IMR-90 (cell line): Measurements from ENCODE around the gene MECR. TPM values are rescaled to one million over a fixed set of nuclear protein-coding genes. Genes with fewer than 3 reads are reported as not detected.

ENCODE experiments used
- ATAC-seq: fragments of 200-7000 bp; cut with Tn5 transposase; 2 replicates; pipeline ENCODE4 v1.9.1; 2020; ENCODE audit warnings: low read depth, mild to moderate bottlenecking, moderate library complexity
- BruUV-seq: library from RNA; stranded (reverse); fragments of 400-500 nt; replicated peaks from 2 replicates; lab custom pipeline; 2021; lab: Mats Ljungman, UMichigan
- CTCF ChIA-PET: fragments of 300-600 bp; formaldehyde crosslinking; extraction: SDS; loops from one replicate; lab custom pipeline; 2021; ENCODE audit warnings: antibody characterized with exemption; lab: Yijun Ruan, JAX
- POLR2A ChIA-PET: fragments of 300-600 bp; sonication (Branson Sonifier 250); formaldehyde crosslinking; loops from one replicate; lab custom pipeline; 2022; ENCODE audit warnings: antibody characterized with exemption; ENCODE audit not compliant: unreplicated experiment; lab: Charles Lee
- DNase-seq: peaks from one replicate; pipeline ENCODE4 v3.0.0; 2013
- H2AFZ ChIP-seq: replicated peaks from 2 replicates; pipeline ENCODE3; 2013; ENCODE audit warnings: low read length, mild to moderate bottlenecking; ENCODE audit not compliant: poor library complexity
- H2AK5ac ChIP-seq: 2 replicates; pipeline ENCODE4 v1.6.1; 2013; ENCODE audit warnings: low read depth, low read length, inconsistent platforms
- H2AK9ac ChIP-seq: replicated peaks from 2 replicates; pipeline ENCODE3; 2013; ENCODE audit warnings: mild to moderate bottlenecking, low read depth, low read length, moderate library complexity; ENCODE audit not compliant: poor library complexity
- H2BK120ac ChIP-seq: 2 replicates; pipeline ENCODE4 v1.6.1; 2013; ENCODE audit warnings: low read depth, low read length, inconsistent platforms
- H2BK15ac ChIP-seq: 3 replicates; pipeline ENCODE4 v1.6.1; 2013; ENCODE audit warnings: low read depth, low read length, inconsistent platforms
- H2BK20ac ChIP-seq: 2 replicates; pipeline ENCODE4 v1.6.1; 2013; ENCODE audit warnings: low read depth, mild to moderate bottlenecking, inconsistent platforms, low read length, moderate library complexity
- H2BK5ac ChIP-seq: 2 replicates; pipeline ENCODE4 v1.6.1; 2013; ENCODE audit warnings: mild to moderate bottlenecking, low read depth, low read length, inconsistent platforms; ENCODE audit not compliant: poor library complexity, severe bottlenecking
- H3K14ac ChIP-seq: replicated peaks from 2 replicates; pipeline ENCODE4 v1.6.1; 2013; ENCODE audit warnings: low read depth, low read length, inconsistent platforms
- H3K18ac ChIP-seq: 2 replicates; pipeline ENCODE4 v1.6.1; 2013; ENCODE audit warnings: low read depth, low read length, control low read depth
- H3K23ac ChIP-seq: 2 replicates; pipeline ENCODE4 v1.6.1; 2013; ENCODE audit warnings: low read depth, low read length, inconsistent platforms
- H3K27ac ChIP-seq: 2 replicates; pipeline ENCODE4 v1.5.1; 2013; ENCODE audit warnings: mild to moderate bottlenecking, control low read depth, low read length; ENCODE audit not compliant: insufficient read depth
- H3K27me3 ChIP-seq: 2 replicates; pipeline ENCODE4 v1.6.1; 2013; ENCODE audit warnings: low read length; ENCODE audit not compliant: control insufficient read depth, insufficient read depth
- H3K36me3 ChIP-seq: 2 replicates; pipeline ENCODE4 v1.6.1; 2013; ENCODE audit warnings: low read length, mixed read lengths; ENCODE audit not compliant: control insufficient read depth, insufficient read depth
- H3K4ac ChIP-seq: 2 replicates; pipeline ENCODE4 v1.6.1; 2013; ENCODE audit warnings: low read depth, low read length, inconsistent platforms
- H3K4me1 ChIP-seq: 2 replicates; pipeline ENCODE4 v1.6.1; 2013; ENCODE audit warnings: low read length, mixed read lengths; ENCODE audit not compliant: control insufficient read depth, insufficient read depth
- H3K4me2 ChIP-seq: 2 replicates; pipeline ENCODE4 v1.6.1; 2013; ENCODE audit warnings: low read depth, mild to moderate bottlenecking, control low read depth, low read length, moderate library complexity
- H3K4me3 ChIP-seq: 2 replicates; pipeline ENCODE4 v1.5.1; 2013; ENCODE audit warnings: low read depth, mild to moderate bottlenecking, control low read depth, low read length, moderate library complexity; ENCODE audit not compliant: insufficient read depth
- H3K56ac ChIP-seq: 2 replicates; pipeline ENCODE4 v1.6.1; 2013; ENCODE audit warnings: low read length, inconsistent platforms; ENCODE audit not compliant: insufficient read depth; ENCODE audit errors: extremely low read depth
- H3K79me1 ChIP-seq, 2 experiments: 2 replicates each; pipeline ENCODE4 v1.6.1; 2013; ENCODE audit warnings: low read length in 2 of 2, inconsistent platforms in 1 of 2, low read depth in 1 of 2
- H3K9ac ChIP-seq: 2 replicates; pipeline ENCODE4 v1.6.1; 2013; ENCODE audit warnings: low read depth, low read length, control low read depth
- H3K9me1 ChIP-seq: 2 replicates; pipeline ENCODE4 v1.6.1; 2013; ENCODE audit warnings: low read length, inconsistent platforms; ENCODE audit not compliant: insufficient read depth
- H3K9me3 ChIP-seq: 2 replicates; pipeline ENCODE4 v1.6.1; 2013; ENCODE audit warnings: low read length; ENCODE audit not compliant: control insufficient read depth, insufficient read depth
- H4K20me1 ChIP-seq: 2 replicates; pipeline ENCODE4 v1.6.1; 2013; ENCODE audit warnings: low read length, inconsistent platforms; ENCODE audit not compliant: insufficient read depth
- H4K5ac ChIP-seq: 2 replicates; pipeline ENCODE4 v1.6.1; 2013; ENCODE audit warnings: mild to moderate bottlenecking, low read depth, low read length, control low read depth
- H4K8ac ChIP-seq, 2 experiments: 2 replicates each; pipeline ENCODE4 v1.6.1; 2013; ENCODE audit warnings: low read depth in 2 of 2, low read length in 2 of 2, control low read depth in 1 of 2, inconsistent platforms in 1 of 2
- H4K91ac ChIP-seq: 2 replicates; pipeline ENCODE4 v1.6.1; 2013; ENCODE audit warnings: low read depth, low read length, inconsistent platforms; ENCODE audit not compliant: insufficient read depth
- CEBPB ChIP-seq: IDR thresholded peaks from 2 replicates; pipeline ENCODE4 v1.6.1; 2012; ENCODE audit warnings: low read depth, low read length, improper control_type of control experiment
- MXI1 ChIP-seq: IDR thresholded peaks from 2 replicates; pipeline ENCODE4 v1.6.1; 2012; ENCODE audit warnings: low read depth, mild to moderate bottlenecking, low read length, moderate library complexity, borderline replicate concordance
- NFE2L2 ChIP-seq: fragments of 150-350 bp; IDR thresholded peaks from 2 replicates; pipeline ENCODE4 v1.6.1; 2016; ENCODE audit warnings: low read depth, mild to moderate bottlenecking, low read length
- RAD21 ChIP-seq: IDR thresholded peaks from 2 replicates; pipeline ENCODE4 v1.6.1; 2012; ENCODE audit warnings: low read length, improper control_type of control experiment
- WGBS, 2 experiments: methylation state at CpG; one replicate each; pipeline versions ENCODE4 v1.1.5 to v1.1.7; 2013; ENCODE audit warnings: missing lambda C conversion rate in 2 of 2; ENCODE audit not compliant: insufficient read length in 1 of 2; ENCODE audit errors: extremely low coverage in 2 of 2; 5-methylcytosine and 5-hydroxymethylcytosine counted together
- dilution Hi-C: fragments of 300-500 bp; cut with HindIII; formaldehyde crosslinking; loops from one replicate; pipeline ENCODE4 v1.14.3; 2018; ENCODE audit warnings: low sequenced_read_pairs; ENCODE audit not compliant: unreplicated experiment
- in situ Hi-C: fragments of 300-500 bp; cut with MboI; formaldehyde crosslinking; loops from 3 replicates; pipeline ENCODE4 v1.14.3; 2019; ENCODE audit warnings: low sequenced_read_pairs, inconsistent platforms, mixed read lengths
- intact Hi-C: fragments of 100-400 bp; cut with micrococcal nuclease; formaldehyde crosslinking; loops from 2 replicates; pipeline ENCODE4 v1.10.0; 2022
- polyA plus RNA-seq, 3 experiments: library from polyadenylated mRNA; depleted of rRNA; stranded (reverse); fragments of >200 nt; gene quantifications; 2 replicates each; pipeline ENCODE4 v1.2.3, GENCODE V29; 2012; ENCODE audit warnings: low replicate concordance in 1 of 3
- total RNA-seq: library from RNA; depleted of rRNA; stranded (reverse); fragments of >200 nt; gene quantifications from 2 replicates; pipeline ENCODE4 v1.2.3, GENCODE V29; 2012

Gene MECR
- total and polyA plus RNA-seq, 2 of the 4 experiments (the other 2 are of a cell fraction): 20.3 to 24.8 TPM

DNA sequence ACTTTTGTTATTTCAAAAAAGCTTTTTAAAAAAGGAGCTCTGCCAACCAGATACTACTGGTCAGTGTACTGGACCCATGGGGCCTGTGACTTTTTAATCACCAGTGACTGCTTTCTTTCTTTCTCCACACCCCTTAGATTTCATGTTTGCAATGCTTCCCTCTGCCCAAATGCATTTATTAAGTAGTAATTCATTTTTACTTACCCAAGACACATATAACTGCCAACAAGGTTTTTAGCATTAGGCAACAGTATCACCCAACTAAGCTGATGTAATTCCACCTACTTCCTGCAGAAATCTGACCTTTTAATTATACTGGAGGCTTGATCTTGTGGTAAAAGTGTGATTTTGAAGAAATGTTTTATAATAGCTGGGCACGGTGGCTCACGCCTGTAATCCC is 12.5 kb downstream of the MECR start:
- Histone ChIP-seq H3K9me1 (peaks cover 15% of the 10 kb centered on the region; the same call in 1 of the 2 replicates), H3K36me3 (peaks cover 11% of the 10 kb centered on the region), H3K4me1 (peaks cover 6% of the 10 kb centered on the region), H3K4me2 (no peak overlapping the region), H2BK20ac (no peak overlapping the region), H3K14ac (no peak overlapping the region), H2AK5ac (no peak overlapping the region), H3K56ac (no peak overlapping the region), H3K23ac (no peak overlapping the region), H2BK120ac (no peak overlapping the region), H2AK9ac (no peak overlapping the region), H3K9me3 (no peaks in the 10 kb centered on the region), H3K4ac (no peak overlapping the region), H4K20me1 (peaks cover 4% of the 10 kb centered on the region; the same call in 1 of the 2 replicates), H2AFZ (no peak overlapping the region), H4K91ac (no peak overlapping the region), H3K18ac (no peak overlapping the region), H4K8ac (no peak overlapping the region), H3K9ac (no peak overlapping the region), H3K27me3 (no peaks in the 10 kb centered on the region), H2BK5ac (no peak overlapping the region), H3K4me3 (no peak overlapping the region), H4K5ac (no peak overlapping the region), H2BK15ac (no peak overlapping the region), H3K27ac (no peak overlapping the region), H3K79me1 (peaks cover 9 to 19% of the 10 kb centered on the region in 2 experiments)
- POLR2A ChIA-PET: no interaction called here
- BruUV-seq: no TSS peak
- TF ChIP-seq NFE2L2 (no peak), RAD21 (no peak), MXI1 (no peak), CEBPB (peak; percentile 41; the same call in 1 of the 2 replicates)
- CTCF ChIA-PET: no interaction called here
- dilution Hi-C loops: no loop called here
- DNase-seq: no peak
- no peak; the same call in 1 of the 2 replicates for ATAC-seq
- in situ Hi-C loops: no loop called here
- no CpG with 5 or more reads among the region's 2 CpGs for WGBS, 2 experiments
- intact Hi-C loops: no loop called here
